Immature natural killer cell (primary cell): ENCODE measurements around the gene TRERF1. TPM values are rescaled to one million over a fixed set of nuclear protein-coding genes. Genes with fewer than 3 reads are reported as not detected.
"Not testable (repeated sequence)": the region's sequence is repeated elsewhere in the genome, so short reads cannot be mapped to it uniquely, and the experiment has no call there.

Experiments
- DNase-seq, 3 donors: peaks; one replicate each; pipeline ENCODE4 v3.0.0; 2022; ENCODE audit warnings: mixed read lengths in 1 of 3
- H3K27ac Mint-ChIP-seq, 6 donors: one replicate each; pipeline ENCODE4 v1.8.0; 2020; ENCODE audit warnings: mixed read lengths in 6 of 6, mild to moderate bottlenecking in 5 of 6, inconsistent platforms in 4 of 6, moderate library complexity in 3 of 6
- H3K27me3 Mint-ChIP-seq, 3 donors: one replicate each; pipeline ENCODE4 v1.8.0; 2020 to 2021; ENCODE audit warnings: low read depth in 3 of 3, mild to moderate bottlenecking in 3 of 3, mixed read lengths in 3 of 3, moderate library complexity in 3 of 3, inconsistent platforms in 1 of 3
- H3K36me3 Mint-ChIP-seq, 3 donors: one replicate each; pipeline ENCODE4 v1.8.0; 2020; ENCODE audit warnings: mixed read lengths in 3 of 3, inconsistent platforms in 2 of 3, mild to moderate bottlenecking in 2 of 3
- H3K4me1 Mint-ChIP-seq, 2 donors: one replicate each; pipeline ENCODE4 v1.8.0; 2020; ENCODE audit warnings: inconsistent platforms in 2 of 2, mild to moderate bottlenecking in 2 of 2, mixed read lengths in 2 of 2, moderate library complexity in 1 of 2
- H3K4me3 Mint-ChIP-seq, 5 donors: one replicate each; pipeline ENCODE4 v1.8.0; 2020; ENCODE audit warnings: mild to moderate bottlenecking in 5 of 5, mixed read lengths in 5 of 5, inconsistent platforms in 3 of 5, moderate library complexity in 3 of 5
- H3K9me3 Mint-ChIP-seq, 6 donors: one replicate each; pipeline ENCODE4 v1.8.0; 2020; ENCODE audit warnings: mild to moderate bottlenecking in 6 of 6, mixed read lengths in 6 of 6, inconsistent platforms in 4 of 6, moderate library complexity in 3 of 6
- polyA plus RNA-seq, 3 donors: library from polyadenylated mRNA; unstranded; fragments of 300-500 nt; fragmentation: Illumina TruSeq; gene quantifications; one replicate each; pipeline ENCODE4 v1.2.3, GENCODE V29; 2021

TRERF1 gene
- polyA plus RNA-seq: 1 to 10 TPM; 1.5 to 8.8 (median 2.1) TPM

- Mint-ChIP-seq H3K4me3 (peak within 1 kb of the TSS; percentile 95 to 99 (median 99)), H3K36me3 (no peaks in the 10 kb centered on the region), H3K4me1 (peaks cover 47 to 52% of the 10 kb centered on the region in 2 donors), H3K27ac (peak within 1 kb of the TSS; percentile 72 to 92 (median 86)), H3K9me3 (no peaks in the 10 kb centered on the region), H3K27me3 (peaks cover 2 to 7% (median 5%) of the 10 kb centered on the region in 3 donors)
- peak; percentile 32 to 51 (median 51) for DNase-seq
Measured at GRCh38 chr6:42451333-42452170, at the start of gene TRERF1. TRERF1 (minus strand) TSS chr6:42451926; CDS start chr6:42269590, 182,336 bp downstream.

- H3K36me3 Mint-ChIP-seq: peaks cover 0 to 6% (median 3%) of the 10 kb centered on the region in 3 donors
- H3K27me3 Mint-ChIP-seq: peaks cover 1 to 9% (median 4%) of the 10 kb centered on the region in 3 donors
- peaks cover 0 to 3% (median 0%) of the 10 kb centered on the region in 6 donors for H3K9me3 Mint-ChIP-seq
- DNase-seq: no peak
- no peak overlapping the region for H3K27ac Mint-ChIP-seq
- H3K4me1 Mint-ChIP-seq: no peaks in the 10 kb centered on the region
- no peak overlapping the region for H3K4me3 Mint-ChIP-seq
Measured at GRCh38 chr6:42498473-42499128, 46.9 kb upstream of the TRERF1 start.

GRCh38 chr6:42493914-42494539, 42.3 kb upstream of the TRERF1 start:
- peaks cover 0 to 6% (median 0%) of the 10 kb centered on the region in 3 donors for H3K36me3 Mint-ChIP-seq
- H3K27ac Mint-ChIP-seq: no peak overlapping the region
- peaks cover 0 to 3% (median 0%) of the 10 kb centered on the region in 6 donors for H3K9me3 Mint-ChIP-seq
- H3K4me3 Mint-ChIP-seq: no peak overlapping the region
- peaks cover 0 to 7% (median 3%) of the 10 kb centered on the region in 3 donors for H3K27me3 Mint-ChIP-seq
- no peaks in the 10 kb centered on the region for H3K4me1 Mint-ChIP-seq
- DNase-seq: no peak

GRCh38 chr6:42488129-42488528, 36.4 kb upstream of the TRERF1 start:
- peaks cover 0 to 2% (median 1%) of the 10 kb centered on the region in 3 donors for H3K27me3 Mint-ChIP-seq
- no peak for DNase-seq
- no peak overlapping the region for H3K27ac Mint-ChIP-seq
- no peaks in the 10 kb centered on the region for H3K9me3 Mint-ChIP-seq
- no peak overlapping the region for H3K4me3 Mint-ChIP-seq
- no peaks in the 10 kb centered on the region for H3K36me3 Mint-ChIP-seq
- no peaks in the 10 kb centered on the region for H3K4me1 Mint-ChIP-seq

- Mint-ChIP-seq H3K4me1 (no peaks in the 10 kb centered on the region), H3K27me3 (peaks cover 0 to 2% (median 0%) of the 10 kb centered on the region in 3 donors), H3K9me3 (no peaks in the 10 kb centered on the region), H3K4me3 (no peak overlapping the region), H3K36me3 (no peaks in the 10 kb centered on the region), H3K27ac (no peak overlapping the region)
- DNase-seq: no peak
Measured at GRCh38 chr6:42484261-42484660, 32.5 kb upstream of the TRERF1 start.

- Mint-ChIP-seq H3K4me1 (no peaks in the 10 kb centered on the region), H3K9me3 (no peaks in the 10 kb centered on the region), H3K36me3 (no peaks in the 10 kb centered on the region), H3K27me3 (peaks cover 0 to 4% (median 0%) of the 10 kb centered on the region in 3 donors), H3K4me3 (no peak overlapping the region), H3K27ac (no peak overlapping the region)
- no peak for DNase-seq
Measured at GRCh38 chr6:42482174-42482573, 30.4 kb upstream of the TRERF1 start.

GRCh38 chr6:42471714-42472113, 20.0 kb upstream of the TRERF1 start:
- Mint-ChIP-seq H3K27me3 (peaks cover 0 to 4% (median 2%) of the 10 kb centered on the region in 3 donors), H3K4me1 (no peaks in the 10 kb centered on the region)
- DNase-seq: no peak

GRCh38 chr6:42471142-42471541, 19.4 kb upstream of the TRERF1 start:
- DNase-seq: no peak
- H3K4me3 Mint-ChIP-seq: no peak overlapping the region
- H3K27ac Mint-ChIP-seq: no peak overlapping the region
- peaks cover 0 to 7% (median 4%) of the 10 kb centered on the region in 6 donors for H3K9me3 Mint-ChIP-seq
- peaks cover 0 to 5% (median 2%) of the 10 kb centered on the region in 3 donors for H3K27me3 Mint-ChIP-seq
- H3K4me1 Mint-ChIP-seq: no peaks in the 10 kb centered on the region
- H3K36me3 Mint-ChIP-seq: no peaks in the 10 kb centered on the region

More at GRCh38 chr6:42471714-42472113, 20.0 kb upstream of the TRERF1 start:
- no peak overlapping the region for H3K4me3 Mint-ChIP-seq
- H3K27ac Mint-ChIP-seq: no peak overlapping the region
- peaks cover 0 to 7% (median 4%) of the 10 kb centered on the region in 6 donors for H3K9me3 Mint-ChIP-seq
- no peaks in the 10 kb centered on the region for H3K36me3 Mint-ChIP-seq

GRCh38 chr6:42468273-42468672, 16.5 kb upstream of the TRERF1 start:
- DNase-seq: no peak
- Mint-ChIP-seq H3K27ac (no peak overlapping the region), H3K27me3 (peaks cover 0 to 8% (median 4%) of the 10 kb centered on the region in 3 donors), H3K4me1 (no peaks in the 10 kb centered on the region), H3K9me3 (peaks cover 0 to 7% (median 4%) of the 10 kb centered on the region in 6 donors), H3K4me3 (no peak overlapping the region), H3K36me3 (no peaks in the 10 kb centered on the region)

GRCh38 chr6:42467651-42468050, 15.9 kb upstream of the TRERF1 start:
- peak overlapping the region in 1 of 6 donors; percentile 54 for H3K27ac Mint-ChIP-seq
- H3K36me3 Mint-ChIP-seq: no peaks in the 10 kb centered on the region
- no peaks in the 10 kb centered on the region for H3K4me1 Mint-ChIP-seq
- DNase-seq: no peak
- H3K4me3 Mint-ChIP-seq: no peak overlapping the region
- peaks cover 0 to 8% (median 4%) of the 10 kb centered on the region in 3 donors for H3K27me3 Mint-ChIP-seq
- H3K9me3 Mint-ChIP-seq: peaks cover 0 to 7% (median 4%) of the 10 kb centered on the region in 6 donors

GRCh38 chr6:42466470-42466869, 14.7 kb upstream of the TRERF1 start:
- H3K9me3 Mint-ChIP-seq, H3K4me3 Mint-ChIP-seq: not testable (repeated sequence)

GRCh38 chr6:42462474-42462972, 10.8 kb upstream of the TRERF1 start:
- Mint-ChIP-seq H3K9me3 (no peaks in the 10 kb centered on the region), H3K27me3 (peaks cover 2 to 8% (median 5%) of the 10 kb centered on the region in 3 donors), H3K4me3 (no peak overlapping the region), H3K4me1 (no peaks in the 10 kb centered on the region), H3K36me3 (no peaks in the 10 kb centered on the region), H3K27ac (no peak overlapping the region)
- no peak for DNase-seq

More at GRCh38 chr6:42466470-42466869, 14.7 kb upstream of the TRERF1 start:
- not testable (repeated sequence) for H3K4me1 Mint-ChIP-seq, H3K27ac Mint-ChIP-seq, H3K27me3 Mint-ChIP-seq, H3K36me3 Mint-ChIP-seq, DNase-seq

- Mint-ChIP-seq H3K36me3 (no peaks in the 10 kb centered on the region), H3K4me1 (no peaks in the 10 kb centered on the region), H3K27ac (no peak overlapping the region), H3K27me3 (peaks cover 2 to 5% (median 4%) of the 10 kb centered on the region in 3 donors), H3K4me3 (no peak overlapping the region), H3K9me3 (no peaks in the 10 kb centered on the region)
- DNase-seq: no peak
Measured at GRCh38 chr6:42460883-42461282, 9.2 kb upstream of the TRERF1 start.
